Breast epithelium (tissue), 3 donors: ENCODE measurements around the gene FZD4.

Experiments used
- POLR2A ChIP-seq: fragments of 450-650 bp; IDR thresholded peaks from one replicate; pipeline ENCODE4 v1.6.1; 2016; ENCODE audit warnings: antibody characterized with exemption, mild to moderate bottlenecking, moderate library complexity
- POLR2AphosphoS5 ChIP-seq, 3 donors: sonication (generic); formaldehyde crosslinking; IDR thresholded peaks; one replicate each; pipeline ENCODE4 v1.6.1; 2017; ENCODE audit warnings: antibody characterized with exemption in 3 of 3
- TF ChIP-seq, protein P1 (sequence below), 3 donors: fragments of 450-650 bp; IDR thresholded peaks; one replicate each; pipeline ENCODE4 v1.5.1; 2016 to 2017; ENCODE audit warnings: antibody characterized with exemption in 3 of 3, mild to moderate bottlenecking in 3 of 3, moderate library complexity in 3 of 3

DNA sequence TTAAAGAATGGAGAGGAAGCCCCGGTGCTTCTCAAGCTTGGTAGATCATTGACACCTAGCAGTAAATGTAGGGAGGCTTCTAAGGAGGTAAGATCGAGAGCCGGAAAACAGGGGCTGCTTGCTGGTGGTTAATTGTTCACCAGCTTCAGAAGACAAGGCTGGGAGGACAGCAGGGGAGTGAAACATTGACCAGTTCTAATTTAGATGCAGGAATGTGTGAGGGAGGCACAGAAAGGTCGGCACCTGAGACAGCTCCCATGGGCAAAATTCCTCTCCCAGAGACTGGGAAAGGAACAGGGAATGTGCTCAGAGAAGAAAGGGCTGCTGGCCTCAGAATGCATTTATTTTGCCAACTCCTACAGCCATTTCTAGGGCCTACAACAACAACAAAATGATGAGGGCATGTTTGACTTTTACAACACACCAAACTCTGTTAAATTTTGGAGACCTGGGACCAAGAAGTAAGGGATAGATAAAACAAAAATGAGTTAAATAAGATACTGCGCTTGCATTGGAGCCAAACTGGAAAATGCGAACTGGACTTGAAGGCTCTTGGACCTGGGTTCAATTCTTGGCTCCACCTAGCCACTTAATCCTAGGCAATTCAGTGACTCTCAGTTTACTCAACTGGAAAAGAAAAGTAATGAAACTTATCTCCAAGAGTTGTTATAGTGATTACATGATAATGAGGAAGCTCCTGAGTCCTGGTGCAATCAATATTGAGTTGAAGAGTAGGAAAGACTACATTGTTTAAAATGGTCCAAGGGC is 31.0 kb downstream of the FZD4 start:
- TF ChIP-seq, protein P1, sequence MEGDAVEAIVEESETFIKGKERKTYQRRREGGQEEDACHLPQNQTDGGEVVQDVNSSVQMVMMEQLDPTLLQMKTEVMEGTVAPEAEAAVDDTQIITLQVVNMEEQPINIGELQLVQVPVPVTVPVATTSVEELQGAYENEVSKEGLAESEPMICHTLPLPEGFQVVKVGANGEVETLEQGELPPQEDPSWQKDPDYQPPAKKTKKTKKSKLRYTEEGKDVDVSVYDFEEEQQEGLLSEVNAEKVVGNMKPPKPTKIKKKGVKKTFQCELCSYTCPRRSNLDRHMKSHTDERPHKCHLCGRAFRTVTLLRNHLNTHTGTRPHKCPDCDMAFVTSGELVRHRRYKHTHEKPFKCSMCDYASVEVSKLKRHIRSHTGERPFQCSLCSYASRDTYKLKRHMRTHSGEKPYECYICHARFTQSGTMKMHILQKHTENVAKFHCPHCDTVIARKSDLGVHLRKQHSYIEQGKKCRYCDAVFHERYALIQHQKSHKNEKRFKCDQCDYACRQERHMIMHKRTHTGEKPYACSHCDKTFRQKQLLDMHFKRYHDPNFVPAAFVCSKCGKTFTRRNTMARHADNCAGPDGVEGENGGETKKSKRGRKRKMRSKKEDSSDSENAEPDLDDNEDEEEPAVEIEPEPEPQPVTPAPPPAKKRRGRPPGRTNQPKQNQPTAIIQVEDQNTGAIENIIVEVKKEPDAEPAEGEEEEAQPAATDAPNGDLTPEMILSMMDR (IDR thresholded peaks at IDR 0.05): no peak
- TF ChIP-seq POLR2A (no peak), POLR2AphosphoS5 (IDR thresholded peaks at IDR 0.05) (no peak)
